HG02642 (cell line): ENCODE data around the gene MAPKBP1.

Source experiments
- ATAC-seq: cut with Tn5 transposase; IDR thresholded peaks from one replicate; pipeline ENCODE4 v1.9.1; 2021; ENCODE audit warnings: mild to moderate bottlenecking; ENCODE audit not compliant: unreplicated experiment, poor library complexity

Gene MAPKBP1

DNA sequence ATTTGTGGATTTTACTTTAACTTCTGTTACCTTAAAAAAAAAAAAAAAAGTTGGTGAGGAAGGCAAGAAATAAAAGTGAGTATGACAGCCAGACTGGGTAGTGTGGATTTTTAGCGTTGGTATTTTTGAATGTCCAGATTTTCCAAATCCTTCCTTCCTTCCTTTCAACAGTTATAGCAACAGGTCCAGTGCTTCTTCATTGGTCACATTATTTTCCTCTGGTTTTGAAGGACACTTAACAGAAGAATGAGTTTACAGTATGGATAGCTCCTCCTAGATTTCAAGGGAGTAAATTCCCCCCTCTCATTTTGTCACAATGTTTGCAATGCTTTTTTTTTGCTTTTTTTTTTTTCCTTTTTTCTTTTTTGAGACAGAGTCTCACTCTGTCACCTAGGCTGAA is 6.4 kb downstream of the MAPKBP1 start:
- no peak for ATAC-seq

DNA sequence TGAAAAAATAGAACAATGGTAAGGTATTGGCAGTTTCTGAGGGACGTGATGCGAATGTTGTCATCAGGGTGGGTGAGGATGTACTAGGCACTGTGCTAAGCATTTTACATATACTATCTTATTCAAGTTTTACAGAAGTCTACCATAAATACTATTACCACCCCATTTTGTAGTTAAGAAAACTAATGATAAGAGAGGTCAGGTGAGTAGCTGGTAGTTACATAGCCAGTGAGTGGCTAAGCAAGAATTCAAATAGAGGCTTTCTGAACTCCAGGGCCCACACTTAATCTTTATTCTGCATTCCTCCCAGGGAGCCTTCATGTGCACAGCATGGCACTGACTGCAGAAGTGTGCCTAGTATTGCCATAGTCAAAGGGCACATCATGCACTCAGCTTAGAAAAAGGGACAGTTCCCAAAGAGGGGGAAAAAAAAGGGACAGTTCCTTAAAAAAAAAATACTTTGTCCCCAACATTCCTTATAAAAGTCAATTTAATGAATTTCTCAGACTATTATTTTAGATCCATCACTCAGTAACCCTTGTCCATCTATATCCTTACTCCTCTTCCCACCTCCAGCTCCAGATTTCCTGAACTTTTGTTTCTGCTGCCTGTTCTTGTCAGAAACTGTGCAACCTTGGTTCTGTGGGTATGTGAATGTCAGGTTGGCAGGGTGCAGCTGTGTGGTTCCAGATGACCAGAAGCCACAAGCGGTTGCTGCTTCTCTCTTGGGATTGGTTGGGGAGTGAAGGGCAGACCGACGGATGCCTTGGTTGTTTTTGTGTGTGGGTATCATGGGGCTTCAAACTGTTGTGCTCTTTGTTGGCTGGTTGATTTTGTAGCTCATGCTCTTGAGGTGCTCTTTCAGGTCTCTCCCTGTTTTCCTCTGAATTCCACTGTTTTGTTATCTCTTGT is 8.3 kb downstream of the MAPKBP1 start:
- no peak for ATAC-seq

DNA sequence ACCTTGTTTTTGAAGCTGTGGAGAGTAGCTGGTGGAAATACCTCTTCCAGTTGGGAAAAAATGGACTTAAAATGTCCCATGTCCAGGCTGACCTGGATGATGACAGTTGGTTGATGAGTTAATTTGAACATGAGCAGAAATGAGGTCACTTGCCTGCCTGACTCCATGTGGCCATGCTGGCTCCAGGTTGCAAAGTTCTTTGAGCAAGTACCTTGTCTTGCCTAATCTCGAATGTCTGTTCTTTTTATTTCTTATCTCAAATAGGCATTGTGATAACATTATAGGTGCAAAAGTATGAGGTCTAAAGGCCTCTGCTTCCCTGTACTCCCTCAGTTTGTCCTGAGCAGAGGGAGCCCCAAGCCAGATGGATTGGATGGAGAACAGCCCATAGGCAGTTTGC is 9.0 kb downstream of the MAPKBP1 start:
- no peak for ATAC-seq

DNA sequence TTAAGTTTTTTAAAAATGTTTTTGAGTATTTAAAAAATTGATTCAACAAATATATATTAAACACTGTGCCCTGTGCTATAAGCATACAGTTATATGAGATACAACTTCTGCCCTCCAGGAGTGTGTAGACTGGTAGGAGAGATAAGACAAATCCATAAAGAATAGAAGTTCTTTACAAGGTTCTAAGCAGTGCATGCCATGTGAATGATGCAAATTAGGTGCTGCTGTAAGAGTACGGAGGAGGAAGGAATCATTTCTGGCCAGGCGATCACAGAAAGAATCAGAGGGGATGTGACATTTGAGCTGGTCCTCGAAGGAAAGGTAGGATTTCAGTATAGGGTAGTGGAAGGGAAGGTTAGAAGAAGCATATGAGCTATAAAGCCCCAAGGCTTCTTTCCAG is 14.0 kb downstream of the MAPKBP1 start:
- no peak for ATAC-seq

DNA sequence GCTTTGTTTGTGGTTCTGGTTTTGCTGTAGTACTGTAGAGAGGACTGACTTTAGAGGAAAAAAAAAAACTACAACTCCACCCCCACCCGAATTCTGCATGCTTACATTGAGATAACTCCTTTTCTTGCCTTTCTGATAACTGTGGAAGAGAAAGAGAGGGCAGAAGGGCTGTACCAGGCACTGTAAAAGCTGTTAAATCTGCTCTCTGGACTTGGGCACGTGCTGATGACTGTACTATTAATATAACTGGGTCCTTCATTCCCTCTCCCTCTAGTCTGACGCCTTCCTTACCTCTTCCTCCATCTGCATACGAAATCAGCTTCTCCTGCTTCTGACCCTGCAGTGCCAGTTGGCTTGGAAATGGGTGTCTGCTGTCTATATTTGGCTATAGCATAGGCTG is 15.0 kb downstream of the MAPKBP1 start:
- no peak for ATAC-seq

DNA sequence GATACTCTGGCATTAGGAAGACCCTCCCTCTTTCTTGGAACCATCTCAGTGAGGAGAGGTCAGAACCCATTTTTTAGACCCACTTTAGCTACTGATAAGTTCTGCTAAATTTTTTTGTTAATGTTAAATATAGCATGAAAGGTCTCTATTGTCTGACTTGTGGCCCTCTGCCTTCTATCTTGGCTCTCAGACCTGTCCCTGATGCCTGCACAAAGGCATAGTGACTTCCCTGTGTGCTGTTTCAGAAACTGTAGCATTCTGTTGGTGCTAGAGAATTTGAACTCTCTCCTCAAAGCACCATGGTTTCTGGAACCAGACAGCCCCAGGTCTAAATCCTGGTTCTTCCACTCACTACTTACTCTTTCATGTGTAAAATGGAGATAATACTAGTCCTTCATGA is 15.4 kb downstream of the MAPKBP1 start:
- ATAC-seq, result no peak

DNA sequence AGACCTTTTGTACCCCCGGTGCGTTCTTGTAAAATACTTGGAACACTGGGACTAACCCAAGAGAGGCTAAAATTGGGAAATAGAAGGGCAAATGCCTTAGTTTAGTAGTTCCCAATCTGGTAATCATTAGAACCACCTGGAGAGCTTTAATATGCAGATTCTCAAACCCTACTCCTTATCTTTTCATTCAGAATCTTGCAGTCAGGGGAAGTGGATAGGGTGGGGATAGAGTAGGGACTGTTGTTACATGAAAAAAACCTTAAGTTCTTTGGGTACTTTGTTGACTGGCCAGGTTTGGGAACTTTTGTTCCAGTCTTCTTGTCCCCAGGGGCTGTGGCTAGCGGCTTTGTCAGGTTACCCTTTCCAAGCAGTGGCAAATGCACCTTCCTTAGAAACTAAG is 15.9 kb downstream of the MAPKBP1 start:
- no peak for ATAC-seq

DNA sequence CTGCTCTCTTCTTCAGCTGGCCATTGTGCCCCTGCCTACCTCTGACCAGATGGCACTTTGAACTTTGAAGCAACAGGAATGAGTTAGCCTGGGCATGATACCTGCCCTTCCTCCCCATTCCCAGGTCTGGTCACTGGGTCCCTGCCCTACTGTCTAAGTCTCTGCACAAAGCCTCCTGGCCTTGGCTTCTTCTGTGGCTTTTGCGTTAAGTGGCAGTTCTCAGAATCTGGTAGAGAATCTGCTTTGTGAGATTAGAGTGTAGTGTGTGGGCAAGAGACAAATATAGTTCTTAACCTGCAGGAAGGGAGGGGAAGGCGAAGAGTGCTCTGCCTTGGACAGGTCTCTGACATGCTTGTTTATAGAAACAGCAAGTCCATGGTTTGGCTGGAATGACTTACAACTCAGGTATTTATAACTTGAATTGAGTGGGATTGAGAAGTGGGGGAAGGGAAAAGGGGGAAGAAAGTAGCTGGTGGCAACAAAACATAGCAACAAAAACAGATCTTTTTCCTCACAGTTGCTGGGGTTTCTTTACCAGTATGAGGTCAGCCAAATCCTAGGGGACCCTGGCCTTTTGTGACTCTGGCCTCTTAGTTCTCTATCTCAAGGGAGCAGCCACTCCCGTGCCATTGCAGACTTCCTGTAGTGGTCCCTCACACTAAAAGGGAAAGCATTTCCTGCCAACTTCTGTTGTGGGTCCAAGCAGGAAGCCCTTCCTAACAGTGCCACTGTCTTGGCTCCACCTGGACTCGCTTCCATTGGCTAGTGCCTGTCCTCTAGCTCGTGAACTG is 16.7 kb downstream of the MAPKBP1 start:
- ATAC-seq, result no peak

DNA sequence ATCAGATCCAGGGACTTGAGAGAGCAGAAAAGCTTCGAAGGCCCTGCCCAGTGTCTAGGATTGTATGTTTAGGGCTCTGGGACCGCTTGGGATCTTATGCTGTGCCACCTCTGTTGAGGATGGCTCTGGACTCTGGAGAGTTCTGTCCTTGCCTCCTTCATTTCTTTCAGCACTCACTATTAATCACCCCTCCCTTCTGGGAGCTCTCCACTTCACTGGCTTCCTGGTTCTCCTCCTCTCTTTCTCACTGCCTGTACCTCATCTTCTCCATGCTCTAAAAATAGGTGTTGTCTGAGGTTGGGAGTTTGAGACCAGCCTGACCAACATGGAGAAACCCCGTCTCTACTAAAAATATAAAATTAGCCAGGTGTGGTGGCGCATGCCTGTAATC is 17.3 kb downstream of the MAPKBP1 start:
- ATAC-seq, result no peak

DNA sequence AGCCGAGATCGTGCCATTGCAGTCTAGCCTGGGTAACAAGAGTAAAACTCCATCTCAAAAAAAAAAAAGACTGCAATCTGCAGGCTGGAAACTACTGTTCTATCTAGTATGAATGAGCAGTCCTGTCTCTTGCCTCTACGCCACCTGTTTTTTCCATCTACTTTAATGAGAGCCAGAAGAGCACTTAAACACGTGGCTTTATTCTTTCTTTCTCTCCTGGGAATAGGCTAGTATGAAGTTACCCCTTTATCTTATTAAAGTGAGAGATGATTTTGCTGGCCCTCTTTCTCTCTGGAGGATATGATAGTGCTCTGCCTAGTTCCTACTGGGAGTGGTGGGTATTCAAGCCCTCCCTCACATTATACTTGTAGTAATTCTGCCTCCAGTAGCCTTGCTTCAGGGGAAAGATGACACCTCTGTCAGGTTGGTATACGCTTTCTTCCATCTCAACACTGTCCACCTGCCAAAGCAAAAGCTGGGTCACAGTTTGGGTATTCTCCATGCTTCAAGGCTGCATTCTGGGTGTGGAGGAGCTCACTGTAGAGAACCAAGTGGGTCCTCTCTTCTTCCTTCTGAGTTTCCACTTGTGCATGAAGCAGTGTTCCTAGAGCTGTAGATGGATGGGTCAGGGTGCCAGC is 17.8 kb downstream of the MAPKBP1 start:
- no peak for ATAC-seq

DNA sequence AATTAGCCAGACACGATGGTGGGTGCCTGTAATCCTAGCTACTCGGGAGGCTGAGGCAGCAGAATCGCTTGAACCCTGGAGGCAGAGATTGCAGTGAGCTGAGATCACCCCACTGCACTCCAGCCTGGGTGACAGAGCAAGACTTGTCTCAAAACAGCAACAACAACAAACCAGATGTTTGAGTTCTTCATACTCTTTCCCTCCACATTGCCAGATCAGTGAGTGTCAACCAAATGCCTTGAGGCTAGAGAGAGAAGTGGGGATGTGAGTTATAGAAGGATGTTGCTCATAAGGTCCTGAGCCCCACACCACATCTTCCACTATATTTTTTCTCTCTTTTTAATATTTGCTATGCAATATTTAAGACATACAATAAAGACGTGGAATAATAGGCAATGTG is 19.8 kb downstream of the MAPKBP1 start:
- no peak for ATAC-seq

DNA sequence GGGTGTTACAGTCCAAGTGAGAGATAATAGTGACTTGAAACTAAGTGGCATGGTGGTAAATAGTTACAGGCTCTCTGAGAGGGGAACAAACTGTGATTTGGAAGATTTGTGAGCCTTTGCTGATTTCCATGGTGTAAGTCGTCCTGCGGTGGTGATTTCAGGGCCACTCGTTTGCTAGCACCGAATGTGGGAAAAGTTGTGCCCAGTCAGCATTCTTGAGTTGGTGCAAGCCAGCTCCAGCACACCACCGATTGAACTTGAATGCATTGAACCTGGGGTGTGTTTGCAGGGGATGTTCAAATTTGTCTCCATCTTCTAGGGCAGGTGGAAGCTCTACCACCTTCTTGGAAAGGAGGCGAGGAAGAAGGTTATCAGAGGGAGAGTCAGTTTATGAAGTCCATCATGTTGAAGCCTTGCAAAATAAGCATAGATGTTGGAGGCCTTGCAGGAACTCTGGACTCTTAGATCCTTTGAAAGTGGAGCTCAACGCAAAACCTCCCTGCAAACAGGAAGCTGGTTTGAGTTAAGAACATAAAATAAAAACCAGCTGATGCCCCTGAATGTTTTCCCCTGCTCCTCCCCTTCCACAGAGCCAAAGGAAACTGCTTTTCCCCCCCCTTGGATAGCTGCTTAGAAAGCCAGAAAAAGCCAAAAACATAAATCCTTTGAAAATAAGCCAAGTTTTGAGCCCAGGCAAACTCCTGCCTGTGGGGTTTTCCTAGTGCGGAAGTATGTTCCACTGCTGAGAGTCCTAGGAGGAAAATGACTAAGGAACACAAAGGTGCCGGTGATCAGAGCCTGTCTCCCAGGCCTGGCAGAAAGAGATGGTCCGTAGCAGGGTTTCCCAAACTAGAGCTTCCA is 21.9 kb downstream of the MAPKBP1 start:
- ATAC-seq, result no peak

DNA sequence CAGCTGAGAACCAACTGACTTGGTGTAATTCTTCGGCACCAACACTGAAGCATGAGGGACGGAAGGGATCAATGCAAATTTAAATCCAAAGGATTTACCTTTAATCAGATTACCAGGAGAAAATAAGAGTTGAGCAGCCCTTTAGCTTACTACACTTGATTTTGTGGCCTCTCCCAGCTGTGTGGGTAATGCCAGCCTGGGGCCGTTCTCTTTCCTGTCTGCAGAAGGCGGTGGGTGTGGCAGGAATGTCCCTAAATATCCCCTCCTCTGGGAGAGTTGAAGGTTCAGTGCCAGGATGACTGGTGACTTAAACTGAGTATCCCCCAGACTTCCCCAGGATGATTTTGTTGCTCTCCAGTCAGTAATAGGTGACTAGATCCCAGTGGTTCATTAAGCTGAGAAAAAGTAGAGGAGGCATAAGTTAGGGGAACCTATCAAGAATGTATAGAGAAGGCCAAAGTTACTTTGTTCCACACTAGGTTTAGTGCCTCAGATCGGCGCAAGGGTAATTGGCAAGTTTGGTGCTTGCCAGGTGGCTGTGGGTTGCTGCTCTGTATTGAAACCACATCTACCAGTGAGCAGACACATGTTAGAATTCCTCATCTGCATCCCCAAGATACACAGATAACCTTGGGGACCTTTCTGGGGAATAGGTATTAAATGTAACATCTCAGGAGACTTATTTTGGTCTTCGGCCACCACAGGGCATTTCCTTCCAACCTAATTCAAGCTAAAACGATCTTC is 23.1 kb downstream of the MAPKBP1 start:
- no peak for ATAC-seq

DNA sequence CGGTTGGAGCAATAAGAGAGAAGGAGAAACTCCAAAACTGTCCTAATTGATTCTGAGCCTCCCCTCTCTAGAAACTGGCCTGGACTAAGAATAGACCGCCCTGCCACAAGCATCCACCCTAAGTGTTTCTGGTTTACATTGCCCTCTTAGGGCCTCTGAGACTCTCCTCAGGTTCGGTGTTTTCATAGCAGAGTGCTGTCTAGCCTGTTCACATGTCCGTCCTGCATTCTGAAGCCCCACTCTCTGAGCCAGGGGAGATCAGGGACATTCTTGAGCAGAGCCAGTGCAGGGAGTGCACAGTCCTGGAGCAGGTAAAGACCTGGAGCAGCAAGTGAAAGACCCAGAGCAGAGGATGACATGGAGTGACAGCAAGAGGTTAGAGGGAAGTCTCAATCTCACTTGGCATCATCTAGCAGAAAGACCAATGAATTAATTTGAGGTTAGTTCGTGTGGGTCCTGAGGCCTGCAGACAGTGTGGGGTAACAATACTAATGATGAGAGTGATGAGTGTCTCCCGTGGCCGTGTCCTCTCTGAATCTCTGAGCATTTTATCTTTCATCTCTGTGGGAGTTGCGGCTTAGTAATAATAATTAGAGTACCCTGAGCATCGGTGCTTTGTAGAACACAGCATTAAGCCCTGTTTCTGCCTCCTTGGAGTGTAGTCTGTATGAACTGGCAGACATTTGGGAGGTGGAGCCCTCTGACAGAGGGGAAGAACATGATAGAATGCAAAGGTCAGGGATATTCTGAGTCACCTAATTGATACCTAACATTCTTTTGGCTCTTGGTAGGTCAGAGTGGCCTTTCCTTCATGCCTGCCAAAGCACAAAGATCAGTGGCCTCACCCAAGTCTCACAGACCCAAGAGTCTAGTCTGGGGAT is 24.6 kb downstream of the MAPKBP1 start:
- no peak for ATAC-seq

DNA sequence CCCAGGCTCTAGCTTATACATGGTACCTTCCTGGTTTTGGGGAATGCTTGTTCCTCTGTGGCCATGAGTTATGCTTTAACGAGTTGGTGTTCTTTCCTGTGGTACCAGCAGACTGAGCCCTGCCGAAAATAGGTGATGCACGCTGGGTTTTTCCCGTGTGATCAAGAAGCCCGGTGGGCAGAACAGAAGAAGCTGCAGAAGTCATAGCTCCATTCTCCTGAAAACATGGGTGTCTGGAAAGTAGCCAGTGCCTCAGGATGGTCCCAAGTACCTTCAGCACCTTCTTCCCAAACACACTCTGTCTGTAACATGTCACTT is 25.2 kb downstream of the MAPKBP1 start:
- no peak for ATAC-seq

DNA sequence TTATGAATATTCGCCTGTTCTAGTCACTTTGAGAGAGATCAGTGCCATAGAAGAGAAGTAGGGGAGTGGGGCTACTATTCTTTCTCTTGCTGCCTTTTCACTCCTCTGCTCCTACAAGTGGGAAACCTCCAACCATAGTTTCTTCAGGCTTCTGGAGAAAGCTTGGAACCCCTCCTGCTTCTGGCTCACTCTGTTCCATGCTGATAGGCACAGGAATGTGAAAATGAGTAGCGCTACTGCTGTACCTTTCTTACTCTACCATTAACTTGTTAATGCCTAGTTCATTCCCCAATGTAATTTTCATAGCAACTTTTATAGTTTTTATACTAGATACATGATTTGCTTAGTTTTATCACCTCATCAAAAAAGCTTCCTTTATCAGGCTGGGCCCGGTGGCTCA is 26.9 kb downstream of the MAPKBP1 start:
- no peak for ATAC-seq

DNA sequence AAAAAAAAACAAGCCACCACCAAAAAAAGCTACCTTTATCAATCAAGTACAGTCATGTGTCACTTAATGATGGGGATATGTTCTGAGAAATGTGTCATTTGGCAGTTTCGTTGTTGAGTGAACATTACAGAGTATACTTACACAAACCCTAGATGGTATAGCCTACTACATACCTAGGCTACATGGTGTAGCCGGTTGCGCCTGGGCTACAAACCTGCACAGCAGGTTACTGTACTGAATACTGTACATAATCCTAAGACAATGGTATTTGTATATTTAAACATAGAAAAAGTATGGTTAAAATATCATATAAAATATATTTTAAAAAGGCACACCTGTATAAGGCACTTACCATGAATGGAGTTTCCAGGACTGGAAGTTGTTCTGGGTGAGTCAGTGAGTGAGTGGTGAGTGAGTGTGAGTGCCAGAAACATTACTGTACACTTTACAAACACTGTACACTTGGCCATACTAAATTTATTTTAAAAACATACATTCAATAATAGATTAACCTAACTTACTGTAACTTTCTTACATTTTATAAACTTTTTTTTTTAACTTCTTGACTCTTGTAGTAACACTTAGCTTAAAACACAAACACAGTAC is 27.7 kb downstream of the MAPKBP1 start:
- no peak for ATAC-seq

DNA sequence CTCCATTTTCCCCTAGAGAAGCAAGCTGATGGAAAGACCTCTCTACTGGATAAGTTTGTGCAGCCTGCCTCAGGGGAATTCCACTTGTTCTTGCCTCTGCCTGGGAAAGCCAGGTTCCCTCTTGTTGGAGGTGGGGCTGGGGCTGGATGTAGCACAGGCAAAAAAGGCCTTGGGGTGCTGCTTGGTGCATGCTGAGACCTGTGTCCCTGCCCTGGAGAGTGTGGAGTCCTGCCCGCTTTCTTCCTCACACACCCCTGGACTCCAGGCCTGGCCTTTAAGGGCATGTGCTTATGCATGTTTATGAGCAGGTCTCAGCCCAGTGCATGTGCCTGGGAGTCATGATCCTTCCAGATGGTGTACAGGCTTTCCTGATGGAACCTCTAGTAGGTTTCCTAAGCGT is 30.1 kb downstream of the MAPKBP1 start:
- ATAC-seq, result no peak
